Body of pancreas (tissue), 4 donors: ENCODE results near the gene PIK3CD.

Source experiments
- POLR2A ChIP-seq, 3 donors: fragments of 450-650 bp; IDR thresholded peaks; one replicate each; pipeline ENCODE4 v1.6.1; 2016; ENCODE audit warnings: antibody characterized with exemption in 3 of 3, mild to moderate bottlenecking in 2 of 3
- TF ChIP-seq, protein P1 (sequence below), 7 experiments: fragments of 450-650 bp in 4 of 7; fragments of 200-600 bp in 3 of 7; sonication (generic) in 3 of 7; IDR thresholded peaks; one replicate each; pipeline ENCODE4 v1.5.1; 2016 to 2019; ENCODE audit warnings: antibody characterized with exemption in 7 of 7

DNA sequence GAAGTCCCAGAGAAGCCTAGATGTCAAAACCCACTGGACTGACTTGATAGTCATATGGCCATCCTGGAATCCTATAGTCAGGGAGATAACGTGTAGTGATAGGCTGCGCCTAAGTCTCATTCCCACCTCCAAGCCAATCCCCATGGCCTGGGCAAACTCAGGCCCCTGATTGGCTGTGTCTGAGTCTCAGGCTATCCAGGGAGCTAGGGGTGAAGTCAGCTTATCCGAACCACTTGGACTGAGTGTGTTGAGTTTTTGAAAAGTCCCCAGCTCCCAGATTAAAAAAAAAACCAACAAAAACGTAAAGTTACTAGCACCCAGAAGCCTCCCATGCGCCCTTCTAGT is 51.6 kb downstream of the PIK3CD start:
- TF ChIP-seq, protein P1, sequence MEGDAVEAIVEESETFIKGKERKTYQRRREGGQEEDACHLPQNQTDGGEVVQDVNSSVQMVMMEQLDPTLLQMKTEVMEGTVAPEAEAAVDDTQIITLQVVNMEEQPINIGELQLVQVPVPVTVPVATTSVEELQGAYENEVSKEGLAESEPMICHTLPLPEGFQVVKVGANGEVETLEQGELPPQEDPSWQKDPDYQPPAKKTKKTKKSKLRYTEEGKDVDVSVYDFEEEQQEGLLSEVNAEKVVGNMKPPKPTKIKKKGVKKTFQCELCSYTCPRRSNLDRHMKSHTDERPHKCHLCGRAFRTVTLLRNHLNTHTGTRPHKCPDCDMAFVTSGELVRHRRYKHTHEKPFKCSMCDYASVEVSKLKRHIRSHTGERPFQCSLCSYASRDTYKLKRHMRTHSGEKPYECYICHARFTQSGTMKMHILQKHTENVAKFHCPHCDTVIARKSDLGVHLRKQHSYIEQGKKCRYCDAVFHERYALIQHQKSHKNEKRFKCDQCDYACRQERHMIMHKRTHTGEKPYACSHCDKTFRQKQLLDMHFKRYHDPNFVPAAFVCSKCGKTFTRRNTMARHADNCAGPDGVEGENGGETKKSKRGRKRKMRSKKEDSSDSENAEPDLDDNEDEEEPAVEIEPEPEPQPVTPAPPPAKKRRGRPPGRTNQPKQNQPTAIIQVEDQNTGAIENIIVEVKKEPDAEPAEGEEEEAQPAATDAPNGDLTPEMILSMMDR (IDR thresholded peaks at IDR 0.05): no peak
- no peak for TF ChIP-seq POLR2A (IDR thresholded peaks at IDR 0.05)
